HG02970 (cell line): ENCODE data around the gene ARSB.
"Not testable (repeated sequence)": the region's sequence is repeated elsewhere in the genome, so short reads cannot be mapped to it uniquely, and the experiment has no call there.

Source experiments
- ATAC-seq: cut with Tn5 transposase; IDR thresholded peaks from one replicate; pipeline ENCODE4 v1.9.1; 2021; ENCODE audit warnings: mild to moderate bottlenecking, moderate library complexity, moderate number of reproducible peaks; ENCODE audit not compliant: unreplicated experiment, low FRiP score

ARSB gene

DNA sequence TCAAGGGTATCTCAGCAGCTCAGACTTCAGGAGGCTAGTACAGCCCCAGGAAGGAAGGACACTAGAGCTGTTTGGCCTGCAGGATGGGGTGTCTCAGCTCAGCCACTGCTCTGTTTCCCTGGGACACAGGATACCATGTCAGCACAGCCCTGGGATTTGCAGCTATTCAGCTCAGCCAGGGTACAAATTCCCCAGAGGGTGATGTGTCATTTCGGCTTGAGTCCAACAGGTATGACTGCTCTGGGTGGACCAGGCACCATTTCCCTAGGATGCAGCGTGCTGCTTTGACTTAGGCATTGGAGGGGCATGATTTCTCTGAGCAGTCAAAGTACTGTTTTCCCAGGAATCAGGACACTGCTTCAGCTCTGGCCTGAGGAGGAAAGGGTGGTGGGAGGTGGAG, 130.1 kb downstream of the ARSB start:
- ATAC-seq, result no peak

- not testable (repeated sequence) for ATAC-seq
Measured at GRCh38 chr5:78851891-78852290, 133.2 kb downstream of the ARSB start.

GRCh38 chr5:78845470-78845869, 139.6 kb downstream of the ARSB start:
- no peak for ATAC-seq

DNA sequence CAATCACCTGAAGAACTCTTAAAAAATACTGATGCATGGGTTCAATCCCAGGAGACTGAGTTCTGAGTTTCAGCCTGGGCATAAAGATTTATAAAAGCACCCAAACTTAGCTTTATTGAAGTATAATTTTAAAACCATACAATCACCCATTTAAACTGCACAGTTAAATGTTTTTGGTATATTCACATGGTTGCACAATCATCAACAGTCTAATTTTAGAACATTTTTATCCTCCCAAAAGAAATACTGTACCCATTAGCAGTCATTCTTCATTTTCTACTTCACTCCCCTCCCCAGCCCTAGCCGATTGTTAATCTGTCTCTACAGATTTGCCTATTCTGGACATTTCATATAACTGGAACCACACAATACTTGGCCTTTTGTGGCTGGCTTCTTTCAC, 141.7 kb downstream of the ARSB start:
- no peak for ATAC-seq

- ATAC-seq, result no peak
Measured at GRCh38 chr5:78841767-78842166, 143.3 kb downstream of the ARSB start.

GRCh38 chr5:78838753-78839152, 146.4 kb downstream of the ARSB start:
- ATAC-seq, result no peak

- ATAC-seq, result no peak
Measured at GRCh38 chr5:78837836-78838235, 147.3 kb downstream of the ARSB start.

DNA sequence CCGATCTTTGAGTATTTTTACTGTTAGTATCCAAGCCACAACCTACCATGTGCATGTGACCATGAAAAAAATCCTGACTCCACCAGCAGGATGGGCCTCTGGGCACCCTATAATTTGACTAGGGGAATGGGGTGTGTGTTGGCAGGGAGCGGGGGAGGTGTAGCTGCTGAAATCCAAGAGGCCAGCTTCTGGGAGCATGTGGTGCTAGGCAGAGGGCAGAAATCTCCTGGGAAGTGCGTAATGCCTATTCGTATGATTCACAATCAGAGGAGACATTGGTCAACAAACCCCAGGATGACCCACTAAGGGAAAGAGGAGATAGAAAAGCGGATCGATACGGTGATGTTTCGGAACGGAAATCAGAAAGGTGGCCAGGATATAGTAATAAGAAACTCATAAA, 149.9 kb downstream of the ARSB start:
- no peak for ATAC-seq

GRCh38 chr5:78833284-78833683, 151.8 kb downstream of the ARSB start:
- no peak for ATAC-seq

GRCh38 chr5:78830528-78831046, 154.5 kb downstream of the ARSB start:
- ATAC-seq, result no peak

DNA sequence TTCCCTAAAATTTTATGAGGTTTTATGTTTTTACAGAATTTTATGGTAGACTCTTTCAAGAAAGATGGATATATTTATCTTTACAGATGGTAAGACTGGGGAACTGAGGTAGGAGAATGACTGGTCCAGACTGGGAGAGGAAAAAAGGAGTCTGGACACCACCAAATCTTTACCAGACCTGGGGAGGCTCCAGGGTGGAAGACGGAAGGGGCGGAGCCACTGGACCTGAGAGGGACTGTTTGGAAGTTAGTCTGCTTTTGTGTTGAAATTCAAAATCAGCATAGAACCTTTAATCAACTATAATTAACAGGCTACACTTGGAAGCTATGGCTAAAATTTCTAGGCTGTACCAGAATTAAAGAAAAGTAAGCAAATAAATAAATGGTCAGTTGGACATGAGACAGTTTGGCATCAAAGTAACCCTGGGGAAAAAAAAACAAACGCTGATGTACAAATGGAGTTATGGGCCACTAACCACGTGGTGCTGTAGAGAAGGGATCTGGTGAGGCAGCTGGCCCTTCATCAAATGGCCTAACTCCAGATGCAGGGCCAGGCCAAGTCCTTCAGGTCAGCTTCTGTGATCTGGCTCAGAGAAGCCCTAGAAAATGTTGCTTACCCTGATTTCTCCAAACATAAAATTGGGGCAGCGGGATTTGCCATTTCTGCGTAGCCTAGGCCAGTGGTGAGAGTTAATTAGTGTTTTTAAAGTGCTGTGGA, 155.1 kb downstream of the ARSB start:
- no peak for ATAC-seq

- ATAC-seq, result no peak
Measured at GRCh38 chr5:78827725-78828124, 157.4 kb downstream of the ARSB start.

DNA sequence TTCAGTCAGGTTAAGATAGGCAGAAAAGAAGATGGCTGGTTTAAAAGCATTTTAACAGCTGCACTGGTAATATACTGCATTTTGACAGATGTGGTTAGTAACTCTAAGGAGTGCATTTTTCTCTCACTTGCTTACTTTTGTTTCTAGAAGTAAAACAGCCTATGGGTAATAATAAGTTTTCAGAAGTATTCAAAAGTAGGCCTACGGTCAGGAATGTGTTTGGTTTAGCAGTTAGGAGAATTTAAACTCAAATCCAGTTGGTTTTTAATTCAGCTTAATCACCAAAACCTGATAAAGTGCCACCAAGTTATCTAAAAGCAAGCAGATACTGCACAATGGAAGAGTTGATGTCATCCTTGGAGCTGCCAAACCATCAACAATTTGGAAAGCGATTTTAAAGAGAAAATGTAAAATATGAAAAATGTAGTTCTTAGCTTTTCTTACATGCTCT, 160.3 kb downstream of the ARSB start:
- no peak for ATAC-seq

DNA sequence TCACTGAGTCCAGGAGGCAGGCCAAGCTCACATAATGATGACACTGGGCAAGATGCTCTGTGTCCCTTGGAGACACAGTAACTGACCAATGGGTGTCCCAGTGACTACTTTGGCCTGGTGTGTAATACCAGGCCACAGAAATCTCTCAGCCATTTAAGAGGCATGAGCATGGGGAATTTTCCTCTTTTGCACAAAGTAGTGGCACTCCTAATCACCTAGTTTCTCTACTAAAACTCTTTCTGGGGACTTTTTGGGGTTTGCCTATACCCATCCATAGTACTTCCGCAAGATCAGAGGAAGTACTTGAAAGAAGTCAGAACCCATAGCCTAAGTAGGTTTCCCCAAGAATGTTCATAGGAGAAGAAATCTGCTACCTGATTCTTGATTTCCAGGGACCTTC, 161.9 kb downstream of the ARSB start:
- no peak for ATAC-seq

GRCh38 chr5:78821536-78822021, 163.5 kb downstream of the ARSB start:
- no peak for ATAC-seq

GRCh38 chr5:78819707-78820106, 165.4 kb downstream of the ARSB start:
- no peak for ATAC-seq

DNA sequence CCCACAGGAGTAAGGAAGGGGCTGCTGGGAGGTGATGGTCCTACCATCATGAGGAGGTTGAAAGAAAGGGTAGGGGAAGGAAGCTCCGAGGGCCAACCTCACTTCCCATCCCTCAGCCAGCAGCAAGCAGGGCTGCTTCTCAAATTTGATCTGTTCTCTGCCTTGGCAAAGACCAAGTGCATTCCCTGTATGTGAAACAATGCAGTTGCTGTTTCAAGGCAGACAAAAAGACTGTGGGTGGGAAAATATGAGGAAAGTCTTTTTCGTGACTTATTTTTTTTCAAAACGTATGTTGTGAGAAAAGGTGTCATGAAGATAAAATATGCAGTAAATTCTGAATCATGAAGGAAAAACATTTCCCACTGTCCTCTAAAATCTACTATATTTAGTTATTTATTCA, 165.9 kb downstream of the ARSB start:
- ATAC-seq, result no peak

- no peak for ATAC-seq
Measured at GRCh38 chr5:78816143-78816765, 168.9 kb downstream of the ARSB start.

- ATAC-seq, result no peak
Measured at GRCh38 chr5:78813906-78814530, 171.1 kb downstream of the ARSB start.

GRCh38 chr5:78813286-78813685, 171.8 kb downstream of the ARSB start:
- ATAC-seq, result no peak

DNA sequence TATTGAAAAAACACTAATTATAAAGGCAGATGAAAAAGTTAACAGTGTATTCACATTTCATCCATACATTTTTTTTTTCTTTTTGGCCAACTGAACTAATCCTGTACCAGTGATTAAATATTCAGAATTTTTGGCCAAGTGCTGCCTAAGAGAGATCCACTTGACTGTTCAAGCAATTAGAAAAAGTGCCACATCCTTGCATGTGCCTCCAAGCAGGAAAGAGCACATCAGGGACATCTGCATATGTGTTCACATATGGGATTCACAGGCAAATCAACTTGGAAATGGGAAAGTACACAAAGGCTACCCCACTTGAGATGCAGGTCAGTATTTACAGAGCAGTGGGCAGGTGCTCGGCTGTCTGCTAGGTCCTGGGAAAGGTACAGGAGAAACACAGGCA, 173.2 kb downstream of the ARSB start:
- ATAC-seq, result no peak
